ENCODE measurements around the gene CRISP2. TPM values are rescaled to one million over a fixed set of nuclear protein-coding genes. Genes with fewer than 3 reads are reported as not detected.

CRISP2 gene
- total and polyA plus RNA-seq, 2 of the 8 experiments (the other 6 are each of a cell fraction or from before 2014, with no cell fraction given) = 0.06 TPM; not detected in 1

Other genes with a start within 250 kb of the CRISP2 start
- gene GLYATL3, start 213.6 kb downstream of the CRISP2 start, total RNA-seq (2021; fragmentation: NEBNext Ultra II Directional; extraction: Animal tissue kit (Norgen Biotek cat#: 25700)) = not detected in 2 replicates
- gene GLYATL3, start 213.6 kb downstream of the CRISP2 start, polyA plus RNA-seq (2011; rRNA removed) = not detected in 2 replicates
- 16.1 and 17.6 TPM in 2 replicates for gene C6orf141, start 162.9 kb downstream of the CRISP2 start, total RNA-seq (2021; fragmentation: NEBNext Ultra II Directional; extraction: Animal tissue kit (Norgen Biotek cat#: 25700))
- gene C6orf141, start 162.9 kb downstream of the CRISP2 start, polyA plus RNA-seq (2011; rRNA removed) = 5.9 and 7.6 TPM in 2 replicates
- not detected in 2 replicates for gene RHAG, start 76.7 kb downstream of the CRISP2 start, total RNA-seq (2021; fragmentation: NEBNext Ultra II Directional; extraction: Animal tissue kit (Norgen Biotek cat#: 25700))
- gene RHAG, start 76.7 kb downstream of the CRISP2 start, polyA plus RNA-seq (2011; rRNA removed) = not detected in 2 replicates
- not detected in 2 replicates for gene CRISP3, start 30.8 kb upstream of the CRISP2 start, total RNA-seq (2021; fragmentation: NEBNext Ultra II Directional; extraction: Animal tissue kit (Norgen Biotek cat#: 25700))
- not detected in 2 replicates for gene CRISP3, start 30.8 kb upstream of the CRISP2 start, polyA plus RNA-seq (2011; rRNA removed)
- not detected in 2 replicates for gene PGK2, start 73.7 kb upstream of the CRISP2 start, total RNA-seq (2021; fragmentation: NEBNext Ultra II Directional; extraction: Animal tissue kit (Norgen Biotek cat#: 25700))
- not detected in 2 replicates for gene PGK2, start 73.7 kb upstream of the CRISP2 start, polyA plus RNA-seq (2011; rRNA removed)
- not detected in 2 replicates for gene CRISP1, start 153.0 kb upstream of the CRISP2 start, total RNA-seq (2021; fragmentation: NEBNext Ultra II Directional; extraction: Animal tissue kit (Norgen Biotek cat#: 25700))
- gene CRISP1, start 153.0 kb upstream of the CRISP2 start, polyA plus RNA-seq (2011; rRNA removed) = not detected in 2 replicates

Measured in H1 (cell line).